ENCODE measurements around the gene TSPAN14.
A peak's percentile ranks its signal among the peaks of the same experiment; 100 is the strongest.

Gene TSPAN14

DNA sequence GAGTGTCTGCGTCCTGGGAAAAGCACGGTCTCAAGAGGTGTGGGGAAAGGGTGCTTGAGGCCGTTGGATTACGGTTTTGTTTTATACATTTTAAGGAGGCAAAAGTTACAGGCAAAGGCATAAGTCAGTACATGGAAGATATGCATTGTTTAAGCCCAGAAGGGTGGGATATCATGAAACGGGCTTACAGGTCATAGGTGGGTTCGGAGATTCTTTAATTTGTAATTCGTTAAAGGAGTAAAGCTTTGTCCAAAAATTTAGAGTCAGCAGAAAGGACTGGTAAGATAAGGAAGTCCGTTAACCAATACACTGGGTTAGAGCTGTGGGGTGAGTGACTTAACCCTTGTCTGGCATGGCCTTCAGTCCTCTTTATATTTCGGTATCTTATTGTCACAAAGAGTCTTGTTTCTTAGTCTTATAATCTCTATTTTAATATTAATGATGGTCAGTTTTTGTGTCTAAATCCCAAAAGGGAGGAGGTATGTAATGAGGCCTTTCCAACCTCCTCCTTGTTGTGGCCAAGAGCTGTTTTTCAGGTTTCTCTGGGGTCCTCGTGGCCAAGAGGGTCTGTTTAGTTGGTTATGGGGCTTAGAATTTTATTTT lies 12.7 kb downstream of the TSPAN14 start:
- H3K4me3 ChIP-seq (replicated peaks; ENCODE audit: insufficient read depth, low read length): no peak overlapping the region
- peak overlapping the region; percentile 58 for H3K27ac ChIP-seq (replicated peaks)
- peak; percentile 65; the same call in 1 of the 2 replicates for TF ChIP-seq SPI1 (IDR thresholded peaks at IDR 0.05; ENCODE audit: borderline replicate concordance, low read depth)
- TF ChIP-seq, protein P1, sequence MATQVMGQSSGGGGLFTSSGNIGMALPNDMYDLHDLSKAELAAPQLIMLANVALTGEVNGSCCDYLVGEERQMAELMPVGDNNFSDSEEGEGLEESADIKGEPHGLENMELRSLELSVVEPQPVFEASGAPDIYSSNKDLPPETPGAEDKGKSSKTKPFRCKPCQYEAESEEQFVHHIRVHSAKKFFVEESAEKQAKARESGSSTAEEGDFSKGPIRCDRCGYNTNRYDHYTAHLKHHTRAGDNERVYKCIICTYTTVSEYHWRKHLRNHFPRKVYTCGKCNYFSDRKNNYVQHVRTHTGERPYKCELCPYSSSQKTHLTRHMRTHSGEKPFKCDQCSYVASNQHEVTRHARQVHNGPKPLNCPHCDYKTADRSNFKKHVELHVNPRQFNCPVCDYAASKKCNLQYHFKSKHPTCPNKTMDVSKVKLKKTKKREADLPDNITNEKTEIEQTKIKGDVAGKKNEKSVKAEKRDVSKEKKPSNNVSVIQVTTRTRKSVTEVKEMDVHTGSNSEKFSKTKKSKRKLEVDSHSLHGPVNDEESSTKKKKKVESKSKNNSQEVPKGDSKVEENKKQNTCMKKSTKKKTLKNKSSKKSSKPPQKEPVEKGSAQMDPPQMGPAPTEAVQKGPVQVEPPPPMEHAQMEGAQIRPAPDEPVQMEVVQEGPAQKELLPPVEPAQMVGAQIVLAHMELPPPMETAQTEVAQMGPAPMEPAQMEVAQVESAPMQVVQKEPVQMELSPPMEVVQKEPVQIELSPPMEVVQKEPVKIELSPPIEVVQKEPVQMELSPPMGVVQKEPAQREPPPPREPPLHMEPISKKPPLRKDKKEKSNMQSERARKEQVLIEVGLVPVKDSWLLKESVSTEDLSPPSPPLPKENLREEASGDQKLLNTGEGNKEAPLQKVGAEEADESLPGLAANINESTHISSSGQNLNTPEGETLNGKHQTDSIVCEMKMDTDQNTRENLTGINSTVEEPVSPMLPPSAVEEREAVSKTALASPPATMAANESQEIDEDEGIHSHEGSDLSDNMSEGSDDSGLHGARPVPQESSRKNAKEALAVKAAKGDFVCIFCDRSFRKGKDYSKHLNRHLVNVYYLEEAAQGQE (IDR thresholded peaks at IDR 0.05; ENCODE audit: insufficient replicate concordance, low read depth): no peak
- H3K27me3 ChIP-seq (ENCODE audit: insufficient read depth, poor library complexity, severe bottlenecking): no peaks in the 10 kb centered on the region
- no peak for DNase-seq (ENCODE audit: low read depth in 1 of 2, low spot score in 1 of 2)

DNA sequence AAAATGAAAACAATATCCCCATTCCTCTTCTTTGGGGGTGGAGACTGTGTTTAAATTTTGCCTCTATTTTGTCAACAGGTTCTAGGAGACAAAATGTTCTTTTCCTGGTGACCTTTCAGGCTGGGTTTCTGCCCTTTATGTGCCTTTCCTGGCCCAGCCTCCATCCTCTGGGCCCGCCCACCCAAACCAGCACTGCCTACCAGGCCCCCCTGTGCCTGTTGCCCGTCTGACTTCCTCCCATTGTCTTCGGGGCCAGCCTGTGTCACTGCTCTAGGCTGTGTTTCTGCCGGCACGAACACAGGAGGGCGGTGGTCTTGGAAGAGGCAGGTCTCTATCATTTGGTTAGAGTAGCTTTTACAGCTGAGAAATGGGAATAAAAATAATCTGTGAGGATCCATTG lies 13.9 kb downstream of the TSPAN14 start:
- TF ChIP-seq GABPA (IDR thresholded peaks at IDR 0.05; ENCODE audit: low read depth) (no peak), SPI1 (IDR thresholded peaks at IDR 0.05; ENCODE audit: borderline replicate concordance, low read depth) (no peak), POLR2AphosphoS5 (IDR thresholded peaks at IDR 0.05; ENCODE audit: low read depth) (no peak)
- TF ChIP-seq, protein P2, sequence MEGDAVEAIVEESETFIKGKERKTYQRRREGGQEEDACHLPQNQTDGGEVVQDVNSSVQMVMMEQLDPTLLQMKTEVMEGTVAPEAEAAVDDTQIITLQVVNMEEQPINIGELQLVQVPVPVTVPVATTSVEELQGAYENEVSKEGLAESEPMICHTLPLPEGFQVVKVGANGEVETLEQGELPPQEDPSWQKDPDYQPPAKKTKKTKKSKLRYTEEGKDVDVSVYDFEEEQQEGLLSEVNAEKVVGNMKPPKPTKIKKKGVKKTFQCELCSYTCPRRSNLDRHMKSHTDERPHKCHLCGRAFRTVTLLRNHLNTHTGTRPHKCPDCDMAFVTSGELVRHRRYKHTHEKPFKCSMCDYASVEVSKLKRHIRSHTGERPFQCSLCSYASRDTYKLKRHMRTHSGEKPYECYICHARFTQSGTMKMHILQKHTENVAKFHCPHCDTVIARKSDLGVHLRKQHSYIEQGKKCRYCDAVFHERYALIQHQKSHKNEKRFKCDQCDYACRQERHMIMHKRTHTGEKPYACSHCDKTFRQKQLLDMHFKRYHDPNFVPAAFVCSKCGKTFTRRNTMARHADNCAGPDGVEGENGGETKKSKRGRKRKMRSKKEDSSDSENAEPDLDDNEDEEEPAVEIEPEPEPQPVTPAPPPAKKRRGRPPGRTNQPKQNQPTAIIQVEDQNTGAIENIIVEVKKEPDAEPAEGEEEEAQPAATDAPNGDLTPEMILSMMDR (IDR thresholded peaks at IDR 0.05; ENCODE audit: insufficient read depth, low read length): no peak
- TF ChIP-seq, protein P1 (IDR thresholded peaks at IDR 0.05; ENCODE audit: insufficient replicate concordance, low read depth): no peak
- H3K4me3 ChIP-seq (replicated peaks; ENCODE audit: insufficient read depth, low read length): no peak overlapping the region
- no peak overlapping the region for H3K27ac ChIP-seq (replicated peaks)
- DNase-seq (ENCODE audit: low read depth in 1 of 2, low spot score in 1 of 2): no peak
- no peaks in the 10 kb centered on the region for H3K27me3 ChIP-seq (ENCODE audit: insufficient read depth, poor library complexity, severe bottlenecking)

DNA sequence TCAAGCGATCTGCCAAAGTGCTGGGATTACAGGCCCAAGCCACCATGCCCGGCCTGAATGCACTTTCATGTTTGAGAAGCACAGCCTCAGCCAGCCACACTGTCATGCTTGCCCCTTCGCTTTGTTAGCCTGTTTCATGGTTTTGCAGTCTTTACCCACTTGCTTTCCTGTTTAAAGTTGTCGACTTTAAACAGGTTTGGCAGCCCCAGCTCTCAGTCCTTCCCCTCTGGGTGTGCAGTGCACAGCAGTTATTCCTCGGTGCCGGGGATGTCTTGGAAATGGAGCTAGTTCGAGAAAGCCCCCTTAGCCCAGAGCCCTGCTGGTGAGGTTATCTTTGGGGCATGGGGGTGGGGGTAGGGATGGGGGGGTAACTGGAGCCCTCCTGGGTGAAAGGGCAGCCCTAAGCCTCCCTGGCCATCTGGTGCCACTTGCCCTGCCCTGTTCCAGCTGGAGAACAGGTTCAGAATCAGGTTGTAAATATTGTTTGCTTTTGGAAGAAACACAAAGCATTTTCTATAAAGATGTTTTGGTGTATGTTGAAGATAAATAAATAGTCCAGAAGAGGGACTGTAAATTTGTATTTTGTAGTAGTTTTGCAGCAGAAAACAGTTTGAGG lies 14.8 kb downstream of the TSPAN14 start:
- TF ChIP-seq SPI1 (IDR thresholded peaks at IDR 0.05; ENCODE audit: borderline replicate concordance, low read depth) (no peak), POLR2AphosphoS5 (IDR thresholded peaks at IDR 0.05; ENCODE audit: low read depth) (no peak), GABPA (IDR thresholded peaks at IDR 0.05; ENCODE audit: low read depth) (no peak)
- TF ChIP-seq, protein P2 (IDR thresholded peaks at IDR 0.05; ENCODE audit: insufficient read depth, low read length): no peak
- TF ChIP-seq, protein P1 (IDR thresholded peaks at IDR 0.05; ENCODE audit: insufficient replicate concordance, low read depth): no peak
- Histone ChIP-seq H3K27me3 (ENCODE audit: insufficient read depth, poor library complexity, severe bottlenecking) (no peaks in the 10 kb centered on the region), H3K4me3 (replicated peaks; ENCODE audit: insufficient read depth, low read length) (no peak overlapping the region), H3K27ac (replicated peaks) (no peak overlapping the region)
- DNase-seq (ENCODE audit: low read depth in 1 of 2, low spot score in 1 of 2): no peak

Data from HL-60 (cell line).